ENCODE results near the gene ARID4B.
A peak's percentile ranks its signal among the peaks of the same experiment; 100 is the strongest.

The ARID4B gene

DNA sequence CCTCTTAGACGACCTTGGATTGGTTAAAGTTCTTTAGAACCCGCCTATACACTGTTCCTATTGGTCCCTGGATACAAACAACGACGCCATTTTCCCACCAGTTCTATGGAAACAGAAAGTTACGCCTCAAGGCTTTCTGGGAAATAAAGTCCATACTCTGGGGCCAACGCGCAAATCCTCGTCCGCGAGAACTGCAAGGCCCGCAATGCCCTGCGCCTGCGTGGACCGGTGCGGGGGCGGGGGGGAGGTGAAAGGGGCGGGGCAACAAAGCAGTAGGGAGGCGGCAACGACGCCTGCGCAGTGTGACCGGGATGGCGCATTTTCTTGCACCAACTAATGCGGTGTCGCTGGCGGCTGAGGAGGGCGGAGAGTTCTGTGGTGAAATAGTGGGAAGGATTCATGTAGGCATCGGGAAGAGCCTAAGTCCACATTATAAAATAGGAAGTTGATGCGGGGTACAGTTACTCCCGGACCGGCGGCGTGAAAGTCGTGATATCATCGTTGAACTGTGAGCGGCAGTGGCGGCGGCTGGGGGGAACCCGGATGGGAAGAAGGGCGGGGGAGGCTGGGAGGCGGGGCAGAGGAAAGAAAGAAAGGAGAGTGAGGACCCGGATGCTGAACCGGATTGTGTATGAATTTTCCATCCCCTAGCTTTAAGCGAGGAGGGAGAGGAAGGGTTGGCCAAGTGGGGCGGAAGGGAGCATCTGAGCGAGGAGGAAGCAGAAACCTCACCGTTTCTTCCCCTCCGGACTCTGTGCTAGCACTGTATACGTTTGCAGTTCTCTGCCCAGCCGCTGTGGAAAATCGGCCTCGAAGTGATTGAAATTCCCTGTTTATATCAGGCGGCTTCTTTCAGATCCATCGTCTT is 526 bp upstream of the ARID4B start, which contains the start of gene GGPS1:
Gene GGPS1, plus strand, starts transcription at position 300 of the 868 bp plus-strand sequence. CDS start 6,695 bp downstream, outside the sequence.
- DNase-seq (ENCODE audit: low spot score) = peak; percentile 92
- TF ChIP-seq, protein P1, sequence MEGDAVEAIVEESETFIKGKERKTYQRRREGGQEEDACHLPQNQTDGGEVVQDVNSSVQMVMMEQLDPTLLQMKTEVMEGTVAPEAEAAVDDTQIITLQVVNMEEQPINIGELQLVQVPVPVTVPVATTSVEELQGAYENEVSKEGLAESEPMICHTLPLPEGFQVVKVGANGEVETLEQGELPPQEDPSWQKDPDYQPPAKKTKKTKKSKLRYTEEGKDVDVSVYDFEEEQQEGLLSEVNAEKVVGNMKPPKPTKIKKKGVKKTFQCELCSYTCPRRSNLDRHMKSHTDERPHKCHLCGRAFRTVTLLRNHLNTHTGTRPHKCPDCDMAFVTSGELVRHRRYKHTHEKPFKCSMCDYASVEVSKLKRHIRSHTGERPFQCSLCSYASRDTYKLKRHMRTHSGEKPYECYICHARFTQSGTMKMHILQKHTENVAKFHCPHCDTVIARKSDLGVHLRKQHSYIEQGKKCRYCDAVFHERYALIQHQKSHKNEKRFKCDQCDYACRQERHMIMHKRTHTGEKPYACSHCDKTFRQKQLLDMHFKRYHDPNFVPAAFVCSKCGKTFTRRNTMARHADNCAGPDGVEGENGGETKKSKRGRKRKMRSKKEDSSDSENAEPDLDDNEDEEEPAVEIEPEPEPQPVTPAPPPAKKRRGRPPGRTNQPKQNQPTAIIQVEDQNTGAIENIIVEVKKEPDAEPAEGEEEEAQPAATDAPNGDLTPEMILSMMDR (IDR thresholded peaks at IDR 0.05; ENCODE audit: extremely low read depth, missing control alignments) = no peak

DNA sequence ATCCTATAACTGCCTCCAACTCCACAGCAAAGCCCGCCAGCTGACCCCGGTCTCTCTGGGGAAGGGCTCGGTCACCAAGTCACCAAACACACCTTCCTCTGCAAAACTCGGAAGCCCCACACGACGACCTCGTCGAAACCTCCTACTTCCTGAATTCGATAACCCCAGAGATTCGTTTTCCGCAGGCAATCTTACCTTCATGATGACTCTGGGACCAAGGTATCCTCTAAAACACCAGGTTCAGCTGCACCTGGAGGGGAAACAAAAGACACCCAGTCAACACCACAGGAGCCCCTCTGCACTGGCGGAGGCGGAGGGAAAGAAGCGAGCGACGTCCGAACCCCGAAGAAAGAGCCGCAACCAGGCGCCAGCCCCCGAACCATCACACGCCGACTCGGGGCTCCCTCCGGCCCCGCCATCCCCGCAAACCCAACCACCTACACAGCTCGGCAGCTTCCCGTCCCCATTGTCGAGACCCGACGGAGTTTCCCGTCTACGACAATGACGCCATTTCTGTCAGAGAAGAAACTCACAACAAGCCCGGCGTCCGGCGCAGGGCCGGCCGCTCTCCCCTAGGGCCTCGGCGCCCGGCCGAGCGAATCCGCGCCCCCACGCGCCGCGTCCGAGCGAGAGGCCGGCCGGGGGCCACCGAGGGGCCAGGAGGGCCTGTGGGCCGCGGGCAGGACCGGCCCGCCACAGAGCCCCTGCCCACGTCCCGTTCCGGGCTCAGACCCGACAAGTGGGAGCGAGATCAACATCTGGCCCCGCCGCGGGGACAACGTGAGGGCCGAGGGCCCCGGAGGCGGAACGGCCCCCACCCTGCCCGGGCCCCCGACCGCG is 1.0 kb downstream of the ARID4B start:
- TF ChIP-seq, protein P1 (IDR thresholded peaks at IDR 0.05; ENCODE audit: extremely low read depth, missing control alignments) = no peak
- peak; percentile 50 for DNase-seq (ENCODE audit: low spot score)

DNA sequence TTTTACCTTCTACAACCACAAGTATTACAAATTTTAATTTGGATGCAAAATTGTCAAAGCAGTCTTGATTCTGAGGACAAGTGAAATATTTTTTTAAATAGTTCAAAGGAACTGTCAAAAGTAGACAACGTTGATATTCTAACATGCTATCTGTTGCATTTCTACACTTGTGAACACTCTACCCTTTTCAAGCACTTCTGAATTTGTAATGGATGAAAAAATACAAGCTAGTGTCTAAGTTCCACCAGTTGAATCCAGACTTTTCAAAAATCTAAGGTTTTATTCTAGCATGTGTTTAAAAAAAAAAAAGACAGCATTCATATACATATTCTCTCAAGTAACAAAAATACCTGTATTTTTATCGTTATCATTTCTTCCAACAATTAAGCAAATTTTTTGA is 2.1 kb downstream of the ARID4B start:
- TF ChIP-seq, protein P1 (IDR thresholded peaks at IDR 0.05; ENCODE audit: extremely low read depth, missing control alignments) = no peak
- DNase-seq (ENCODE audit: low spot score) = no peak

DNA sequence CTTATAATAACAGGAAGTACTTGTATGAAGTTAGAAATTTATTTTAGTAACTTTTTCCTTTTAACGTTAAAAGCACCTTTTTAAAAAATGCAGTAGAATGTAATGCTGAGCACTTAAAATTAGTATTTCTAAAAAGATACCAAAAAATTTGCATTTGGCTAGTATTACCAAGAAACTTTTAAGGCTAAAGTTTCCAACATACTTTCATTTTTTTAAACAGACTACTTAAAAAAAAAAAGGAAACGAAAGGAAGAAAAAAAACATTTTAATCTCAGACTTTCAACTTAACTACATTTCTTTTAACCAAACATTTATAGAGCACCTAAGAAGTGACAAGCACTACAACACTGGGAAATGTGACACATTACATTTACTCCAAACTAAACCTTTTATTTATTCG is 2.8 kb downstream of the ARID4B start:
- TF ChIP-seq, protein P1 (IDR thresholded peaks at IDR 0.05; ENCODE audit: extremely low read depth, missing control alignments) = no peak
- DNase-seq (ENCODE audit: low spot score) = peak; percentile 25

DNA sequence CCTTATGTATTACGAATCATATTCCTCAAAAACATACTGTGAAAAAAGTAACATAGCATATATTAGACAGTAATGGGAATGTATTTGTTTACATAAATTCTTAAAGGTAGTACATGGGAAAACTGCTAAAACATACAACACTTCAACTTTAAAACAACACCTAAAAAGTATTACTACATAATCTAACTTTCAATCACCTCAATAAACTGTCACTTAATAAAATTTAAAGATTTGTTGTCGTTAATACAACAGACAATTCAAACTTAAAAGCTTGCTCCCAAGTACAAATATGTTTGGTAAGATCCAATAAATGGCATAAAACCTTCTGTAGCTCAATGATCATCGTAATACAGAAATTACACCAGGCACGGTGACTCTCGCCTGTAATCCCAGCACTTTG is 3.7 kb downstream of the ARID4B start:
- DNase-seq (ENCODE audit: low spot score) = no peak
- TF ChIP-seq, protein P1 (IDR thresholded peaks at IDR 0.05; ENCODE audit: extremely low read depth, missing control alignments) = no peak

DNA sequence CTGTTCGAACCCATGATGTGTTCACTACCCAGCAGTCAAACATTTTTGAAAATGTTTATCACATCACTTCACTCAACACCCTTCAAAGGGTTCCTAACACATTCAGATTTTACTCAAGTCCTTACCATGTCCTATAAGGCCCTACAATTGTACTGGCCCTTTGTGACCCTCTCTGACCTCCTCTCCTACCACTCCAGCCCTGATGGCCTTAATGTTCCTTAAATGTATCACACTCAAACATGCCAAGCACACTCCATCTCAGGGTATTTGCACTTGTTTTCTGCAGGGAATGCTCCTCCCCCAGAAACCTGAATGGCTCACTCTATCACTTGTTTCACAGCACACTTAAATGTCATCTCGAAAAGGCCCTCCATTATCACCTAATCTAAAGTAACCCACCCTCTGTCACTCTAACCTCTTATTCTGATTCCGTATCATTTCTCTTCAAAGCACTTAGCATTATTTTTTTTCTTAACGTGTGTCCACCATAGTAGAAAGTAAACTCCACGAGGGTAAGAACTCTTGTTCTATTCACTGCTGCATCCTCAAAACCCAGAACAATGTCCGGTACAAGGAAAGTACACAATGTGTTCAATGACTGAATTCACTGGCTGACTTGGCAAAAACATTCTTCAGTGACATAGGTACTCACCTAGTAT is 7.3 kb downstream of the ARID4B start:
- TF ChIP-seq, protein P1 (IDR thresholded peaks at IDR 0.05; ENCODE audit: extremely low read depth, missing control alignments) = no peak

More for the DNA sequence above, 7.3 kb downstream of the ARID4B start:
- no peak for DNase-seq (ENCODE audit: low spot score)

Measured in GM20000 (cell line).